ENCODE measurements around the gene DCDC2C. TPM values are rescaled to one million over a fixed set of nuclear protein-coding genes. Genes with fewer than 3 reads are reported as not detected.
A peak's percentile ranks its signal among the peaks of the same experiment; 100 is the strongest.

Gene DCDC2C
- total and polyA plus RNA-seq, 2 experiments from 2014 or later: 0.45 TPM; not detected in 1

DNA sequence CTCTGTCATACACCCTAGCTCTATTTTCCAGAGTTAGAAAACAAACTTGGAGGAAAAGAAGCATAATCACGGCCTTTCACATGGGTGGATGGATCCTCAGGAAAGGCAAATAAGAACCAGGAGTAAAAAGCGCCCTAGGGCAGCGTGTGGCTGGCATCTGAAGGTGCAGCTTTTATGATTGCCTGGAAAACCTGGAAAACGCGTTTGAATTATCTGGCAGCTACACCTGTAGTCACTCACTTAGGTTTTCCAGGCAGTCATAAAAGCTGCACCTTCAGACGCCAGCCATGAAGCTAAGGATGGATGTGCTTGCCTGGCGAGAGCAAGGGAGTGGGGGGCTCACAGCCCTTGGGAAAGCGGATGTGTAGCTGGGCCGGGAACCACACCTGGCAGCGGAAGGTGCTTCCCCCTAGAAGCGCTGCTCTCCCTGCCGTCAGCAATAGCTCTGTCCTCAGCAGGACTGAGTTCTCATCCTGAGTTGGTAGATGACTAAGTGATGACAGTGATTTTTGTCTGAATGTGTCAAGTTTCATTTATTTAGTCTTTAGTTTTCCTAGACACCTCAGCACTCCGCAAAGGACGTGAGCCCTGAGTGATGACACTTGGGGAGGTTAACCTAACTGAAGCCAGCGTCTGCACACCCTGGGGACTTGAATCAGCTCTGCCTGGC, 82.0 kb downstream of the DCDC2C start:
- Mint-ChIP-seq H3K4me1 (peaks cover 5% of the 10 kb centered on the region), H3K36me3 (ENCODE audit: low read depth) (no peaks in the 10 kb centered on the region; the same call in 2 of the 3 replicates), H3K27me3 (ENCODE audit: insufficient read depth, low read depth, poor library complexity) (no peaks in the 10 kb centered on the region), H3K4me3 (no peak overlapping the region), H3K9me3 (peaks cover 64% of the 10 kb centered on the region), H3K27ac (no peak overlapping the region)
- no peak overlapping the region for H2AFZ ChIP-seq
- no peak overlapping the region for H3K27ac ChIP-seq (ENCODE audit: low read depth)
- no peaks in the 10 kb centered on the region for H3K79me2 ChIP-seq (replicated peaks; ENCODE audit: insufficient read depth)
- ATAC-seq: peak; percentile 64
- no peak for TF ChIP-seq CREB1 (CRISPR knock-in tag; IDR thresholded peaks at IDR 0.05; ENCODE audit: low read depth)
- TF ChIP-seq, protein P1, sequence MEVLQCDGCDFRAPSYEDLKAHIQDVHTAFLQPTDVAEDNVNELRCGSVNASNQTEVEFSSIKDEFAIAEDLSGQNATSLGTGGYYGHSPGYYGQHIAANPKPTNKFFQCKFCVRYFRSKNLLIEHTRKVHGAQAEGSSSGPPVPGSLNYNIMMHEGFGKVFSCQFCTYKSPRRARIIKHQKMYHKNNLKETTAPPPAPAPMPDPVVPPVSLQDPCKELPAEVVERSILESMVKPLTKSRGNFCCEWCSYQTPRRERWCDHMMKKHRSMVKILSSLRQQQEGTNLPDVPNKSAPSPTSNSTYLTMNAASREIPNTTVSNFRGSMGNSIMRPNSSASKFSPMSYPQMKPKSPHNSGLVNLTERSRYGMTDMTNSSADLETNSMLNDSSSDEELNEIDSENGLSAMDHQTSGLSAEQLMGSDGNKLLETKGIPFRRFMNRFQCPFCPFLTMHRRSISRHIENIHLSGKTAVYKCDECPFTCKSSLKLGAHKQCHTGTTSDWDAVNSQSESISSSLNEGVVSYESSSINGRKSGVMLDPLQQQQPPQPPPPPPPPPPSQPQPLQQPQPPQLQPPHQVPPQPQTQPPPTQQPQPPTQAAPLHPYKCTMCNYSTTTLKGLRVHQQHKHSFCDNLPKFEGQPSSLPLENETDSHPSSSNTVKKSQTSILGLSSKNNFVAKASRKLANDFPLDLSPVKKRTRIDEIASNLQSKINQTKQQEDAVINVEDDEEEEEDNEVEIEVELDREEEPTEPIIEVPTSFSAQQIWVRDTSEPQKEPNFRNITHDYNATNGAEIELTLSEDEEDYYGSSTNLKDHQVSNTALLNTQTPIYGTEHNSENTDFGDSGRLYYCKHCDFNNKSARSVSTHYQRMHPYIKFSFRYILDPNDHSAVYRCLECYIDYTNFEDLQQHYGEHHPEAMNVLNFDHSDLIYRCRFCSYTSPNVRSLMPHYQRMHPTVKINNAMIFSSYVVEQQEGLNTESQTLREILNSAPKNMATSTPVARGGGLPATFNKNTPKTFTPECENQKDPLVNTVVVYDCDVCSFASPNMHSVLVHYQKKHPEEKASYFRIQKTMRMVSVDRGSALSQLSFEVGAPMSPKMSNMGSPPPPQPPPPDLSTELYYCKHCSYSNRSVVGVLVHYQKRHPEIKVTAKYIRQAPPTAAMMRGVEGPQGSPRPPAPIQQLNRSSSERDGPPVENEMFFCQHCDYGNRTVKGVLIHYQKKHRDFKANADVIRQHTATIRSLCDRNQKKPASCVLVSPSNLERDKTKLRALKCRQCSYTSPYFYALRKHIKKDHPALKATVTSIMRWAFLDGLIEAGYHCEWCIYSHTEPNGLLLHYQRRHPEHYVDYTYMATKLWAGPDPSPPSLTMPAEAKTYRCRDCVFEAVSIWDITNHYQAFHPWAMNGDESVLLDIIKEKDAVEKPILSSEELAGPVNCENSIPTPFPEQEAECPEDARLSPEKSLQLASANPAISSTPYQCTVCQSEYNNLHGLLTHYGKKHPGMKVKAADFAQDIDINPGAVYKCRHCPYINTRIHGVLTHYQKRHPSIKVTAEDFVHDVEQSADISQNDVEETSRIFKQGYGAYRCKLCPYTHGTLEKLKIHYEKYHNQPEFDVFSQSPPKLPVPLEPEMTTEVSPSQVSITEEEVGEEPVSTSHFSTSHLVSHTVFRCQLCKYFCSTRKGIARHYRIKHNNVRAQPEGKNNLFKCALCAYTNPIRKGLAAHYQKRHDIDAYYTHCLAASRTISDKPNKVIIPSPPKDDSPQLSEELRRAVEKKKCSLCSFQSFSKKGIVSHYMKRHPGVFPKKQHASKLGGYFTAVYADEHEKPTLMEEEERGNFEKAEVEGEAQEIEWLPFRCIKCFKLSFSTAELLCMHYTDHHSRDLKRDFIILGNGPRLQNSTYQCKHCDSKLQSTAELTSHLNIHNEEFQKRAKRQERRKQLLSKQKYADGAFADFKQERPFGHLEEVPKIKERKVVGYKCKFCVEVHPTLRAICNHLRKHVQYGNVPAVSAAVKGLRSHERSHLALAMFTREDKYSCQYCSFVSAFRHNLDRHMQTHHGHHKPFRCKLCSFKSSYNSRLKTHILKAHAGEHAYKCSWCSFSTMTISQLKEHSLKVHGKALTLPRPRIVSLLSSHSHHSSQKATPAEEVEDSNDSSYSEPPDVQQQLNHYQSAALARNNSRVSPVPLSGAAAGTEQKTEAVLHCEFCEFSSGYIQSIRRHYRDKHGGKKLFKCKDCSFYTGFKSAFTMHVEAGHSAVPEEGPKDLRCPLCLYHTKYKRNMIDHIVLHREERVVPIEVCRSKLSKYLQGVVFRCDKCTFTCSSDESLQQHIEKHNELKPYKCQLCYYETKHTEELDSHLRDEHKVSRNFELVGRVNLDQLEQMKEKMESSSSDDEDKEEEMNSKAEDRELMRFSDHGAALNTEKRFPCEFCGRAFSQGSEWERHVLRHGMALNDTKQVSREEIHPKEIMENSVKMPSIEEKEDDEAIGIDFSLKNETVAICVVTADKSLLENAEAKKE (CRISPR knock-in tag; IDR thresholded peaks at IDR 0.05): no peak
- no peak for TF ChIP-seq EZH2 (IDR thresholded peaks at IDR 0.05; ENCODE audit: low read depth, unreplicated experiment)
- TF ChIP-seq ZNF331 (CRISPR knock-in tag; IDR thresholded peaks at IDR 0.05; ENCODE audit: low read depth): no peak
- TF ChIP-seq ZNF114 (CRISPR knock-in tag; IDR thresholded peaks at IDR 0.05): no peak
- TF ChIP-seq CTCF (conservative IDR thresholded peaks at IDR 0.05; ENCODE audit: low read depth in 2 of 2): no peak
- TF ChIP-seq JUNB (IDR thresholded peaks at IDR 0.05; ENCODE audit: unreplicated experiment): no peak
- TF ChIP-seq NANOG (IDR thresholded peaks at IDR 0.05; ENCODE audit: borderline replicate concordance): no peak
- no peaks in the 10 kb centered on the region for H3K4me1 ChIP-seq (ENCODE audit: insufficient read depth)
- no peaks in the 10 kb centered on the region for H3K36me3 ChIP-seq (ENCODE audit: insufficient read depth)
- H3K4me3 ChIP-seq: no peak overlapping the region
- no peaks in the 10 kb centered on the region for H3F3A ChIP-seq (replicated peaks; ENCODE audit: low read depth)
- DNase-seq (ENCODE audit: low spot score): peak; percentile 34
- H3K27me3 ChIP-seq (ENCODE audit: insufficient read depth): no peaks in the 10 kb centered on the region
- H3K9me2 ChIP-seq (ENCODE audit: insufficient read depth): no peaks in the 10 kb centered on the region
- no peaks in the 10 kb centered on the region for H4K20me1 ChIP-seq (replicated peaks; ENCODE audit: insufficient read depth)
- no peak overlapping the region for H3K4me2 ChIP-seq

All from GM23338 (cell line).